Forelimb muscle (tissue), 1 donor: ENCODE data around the gene KRT6B. TPM values are rescaled to one million over a fixed set of nuclear protein-coding genes. Genes with fewer than 3 reads are reported as not detected.

Experiments used
- DNase-seq: peaks from one replicate; pipeline ENCODE4 v3.0.0-alpha.2; 2013; ENCODE audit warnings: low read depth
- polyA plus RNA-seq: library from polyadenylated mRNA; unstranded; fragments of 120-200 nt; gene quantifications from one replicate; pipeline ENCODE4 v1.2.1, GENCODE V29; 2013; ENCODE audit not compliant: insufficient read length

The KRT6B gene
- polyA plus RNA-seq, 1 donor, result not detected

- DNase-seq, result no peak
Measured at GRCh38 chr12:52436000-52436827, 15.7 kb downstream of the KRT6B start.

- DNase-seq, result no peak
Measured at GRCh38 chr12:52435659-52435999, 16.3 kb downstream of the KRT6B start.

GRCh38 chr12:52434760-52435530 lies 17.0 kb downstream of the KRT6B start:
- DNase-seq, result no peak

GRCh38 chr12:52434081-52434733 lies 17.7 kb downstream of the KRT6B start, which contains the start of gene KRT75:
KRT75 (minus strand) TSS chr12:52434371; CDS start chr12:52434304, 67 bp downstream.
- DNase-seq, result no peak

DNA sequence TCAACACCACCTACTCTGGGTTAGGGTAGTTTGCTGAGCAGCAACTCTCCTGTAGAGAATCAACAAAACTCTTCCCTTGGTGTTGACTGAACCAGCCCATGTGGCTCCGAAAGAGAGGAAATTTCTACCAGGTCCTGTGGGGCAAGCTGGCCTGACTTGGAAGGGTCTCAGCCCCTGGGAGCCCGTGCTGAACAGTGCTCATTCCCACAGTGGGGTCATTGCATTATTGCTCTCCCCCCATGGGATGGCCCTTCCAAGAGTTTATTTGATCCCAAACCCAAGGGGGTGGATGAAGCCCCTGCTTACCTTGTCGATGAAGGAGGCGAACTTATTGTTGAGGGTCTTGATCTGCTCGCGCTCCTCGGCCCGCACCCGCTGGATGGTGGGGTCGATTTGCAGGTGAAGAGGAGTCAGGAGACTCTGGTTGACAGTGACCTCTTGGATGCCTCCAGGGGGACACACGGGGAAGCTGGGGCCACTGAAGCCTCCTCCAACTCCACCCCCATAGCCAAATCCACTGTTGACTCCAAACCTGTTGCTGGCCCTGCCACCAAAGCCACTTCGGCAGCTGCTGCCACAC lies 18.4 kb downstream of the KRT6B start:
- DNase-seq, result no peak

- no peak for DNase-seq
Measured at GRCh38 chr12:52432559-52433207, 19.3 kb downstream of the KRT6B start.

GRCh38 chr12:52428121-52428520 lies 23.8 kb downstream of the KRT6B start:
- no peak for DNase-seq

DNA sequence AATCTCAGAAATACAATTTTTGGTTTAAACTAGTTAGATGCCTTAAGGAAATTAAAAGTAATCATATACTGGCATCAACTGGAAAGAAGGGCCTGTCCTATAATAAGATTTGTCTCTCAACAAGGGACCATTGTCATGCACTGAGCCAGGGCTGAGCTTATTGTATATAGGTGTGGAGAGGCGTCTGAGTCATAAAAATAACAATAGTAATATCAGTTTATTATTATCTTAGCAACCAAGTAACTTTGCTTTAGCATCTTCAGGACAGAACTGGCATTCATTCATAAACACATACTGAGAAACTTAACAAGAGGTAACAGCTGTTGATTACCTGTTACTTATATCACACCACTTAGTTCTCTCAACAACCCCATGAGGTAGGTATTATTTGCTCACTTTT lies 24.9 kb downstream of the KRT6B start:
- DNase-seq, result no peak

DNA sequence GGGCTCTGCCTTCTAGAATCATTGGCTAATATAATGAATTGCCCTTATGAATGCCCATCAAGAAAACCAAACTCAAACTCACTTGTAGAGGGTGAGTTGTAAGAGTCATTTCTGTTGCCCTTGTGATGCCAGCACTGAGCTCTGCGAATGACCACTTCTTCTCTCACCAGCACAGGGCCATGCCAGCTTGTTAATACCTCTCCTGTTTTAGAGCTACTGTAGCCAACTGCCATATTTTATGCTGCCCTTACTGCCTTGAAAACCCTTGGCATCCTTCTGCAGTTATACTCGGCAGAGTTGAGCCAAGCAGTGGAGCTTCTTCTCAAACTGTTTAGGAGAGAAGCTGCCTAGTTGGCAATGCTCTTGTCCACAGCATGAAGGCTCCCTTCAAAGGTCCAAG lies 25.9 kb downstream of the KRT6B start:
- DNase-seq, result no peak

GRCh38 chr12:52425466-52425865 lies 26.5 kb downstream of the KRT6B start:
- DNase-seq, result no peak

DNA sequence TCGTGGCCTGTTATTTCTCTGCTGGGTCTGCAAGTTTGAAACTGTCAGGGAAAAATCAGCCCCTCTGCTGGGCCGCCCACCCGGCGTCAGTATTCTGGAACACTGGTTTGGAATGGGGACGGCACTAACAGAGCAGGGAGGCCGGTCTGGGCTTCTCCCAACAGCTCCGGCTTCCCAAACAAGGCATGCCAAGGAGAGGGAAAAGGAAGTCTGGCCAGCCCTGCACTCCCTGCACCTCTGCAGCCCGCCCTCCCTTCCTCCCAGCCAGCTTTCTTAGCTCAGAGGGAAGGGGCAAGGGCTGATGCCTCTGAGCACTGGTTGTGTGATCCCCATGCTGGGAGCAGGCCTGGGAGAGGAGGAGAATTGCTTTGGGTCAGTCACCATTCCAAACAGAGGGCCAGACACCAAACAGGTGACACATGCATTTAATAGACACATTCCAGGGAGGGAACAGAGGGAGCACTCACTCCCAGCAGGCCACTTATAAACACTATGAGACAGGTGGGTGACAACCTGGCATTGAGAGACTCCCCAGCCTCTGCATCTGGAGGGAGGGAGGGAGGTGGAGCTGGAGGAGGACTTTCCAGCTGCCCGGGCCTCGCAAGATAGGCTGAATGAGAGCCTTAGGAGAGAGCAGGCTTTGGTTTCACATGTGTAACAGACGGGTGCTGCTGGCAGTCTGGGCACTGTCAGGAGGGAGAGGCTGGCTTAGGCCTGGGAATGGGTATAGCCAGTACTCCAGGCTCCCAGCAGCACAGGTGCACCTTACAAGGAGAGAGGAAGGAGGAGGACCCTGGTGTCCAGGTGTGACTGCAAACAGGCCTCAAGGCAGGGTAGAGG lies 28.1 kb downstream of the KRT6B start:
- no peak for DNase-seq

DNA sequence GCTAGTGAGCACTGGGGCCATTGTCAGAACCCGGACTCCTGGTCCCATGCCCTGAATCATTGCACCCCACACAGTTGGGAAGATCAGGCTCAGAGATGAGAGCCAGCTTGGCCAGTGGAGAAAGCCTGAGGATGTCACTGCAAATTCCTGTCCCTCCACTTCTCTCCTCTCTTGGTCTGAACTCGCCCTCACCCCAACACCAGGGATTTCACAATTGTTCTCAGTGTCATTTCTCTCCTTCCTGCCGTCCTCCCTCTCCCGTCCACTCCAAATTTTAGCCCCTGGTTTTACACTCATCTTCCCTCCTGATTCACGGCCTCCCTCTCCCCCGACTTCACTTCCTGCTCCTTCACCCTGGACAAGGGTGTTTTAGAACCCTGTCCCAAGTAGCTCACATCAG lies 28.9 kb downstream of the KRT6B start:
- no peak for DNase-seq

DNA sequence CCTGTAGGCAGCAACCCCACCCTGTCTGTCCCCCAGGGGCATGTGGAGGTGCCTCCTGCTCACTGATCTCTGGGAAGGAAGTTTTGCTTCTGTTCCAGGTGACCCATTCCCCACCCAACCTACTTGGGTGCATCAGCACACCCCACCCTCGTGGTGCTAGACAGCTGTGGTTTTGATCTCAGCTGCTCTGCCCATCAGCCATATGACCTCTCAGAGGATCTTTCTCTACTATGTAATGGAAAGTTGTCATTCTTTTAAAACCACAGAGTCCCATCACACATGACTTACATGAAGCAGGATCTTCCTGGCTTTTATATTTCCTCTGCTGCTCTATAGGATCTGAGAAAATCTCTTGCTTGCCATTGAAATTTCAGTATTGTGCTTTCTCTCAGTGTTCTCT lies 32.3 kb downstream of the KRT6B start:
- DNase-seq, result no peak

- no peak for DNase-seq
Measured at GRCh38 chr12:52418576-52419110, 33.3 kb downstream of the KRT6B start.

- no peak for DNase-seq
Measured at GRCh38 chr12:52417740-52418139, 34.2 kb downstream of the KRT6B start.

- DNase-seq, result no peak
Measured at GRCh38 chr12:52416795-52417194, 35.2 kb downstream of the KRT6B start.

GRCh38 chr12:52415870-52416750 lies 35.8 kb downstream of the KRT6B start:
- no peak for DNase-seq

GRCh38 chr12:52414936-52415335 lies 37.0 kb downstream of the KRT6B start:
- DNase-seq, result no peak

GRCh38 chr12:52413782-52414345 lies 38.1 kb downstream of the KRT6B start:
- DNase-seq, result no peak
